Effector memory CD4-positive, alpha-beta T cell (primary cell): Measurements from ENCODE around the gene METAP1D.
A peak's percentile ranks its signal among the peaks of the same experiment; 100 is the strongest.

ENCODE experiments used
- DNase-seq, 3 donors: peaks; one replicate each; pipeline ENCODE4 v3.0.0-alpha.2; 2020
- H3K27ac ChIP-seq: 2 replicates; pipeline ENCODE4 v1.7.0; 2013; ENCODE audit warnings: mild to moderate bottlenecking, low read length, moderate library complexity; ENCODE audit not compliant: insufficient read depth, poor library complexity, severe bottlenecking
- H3K27me3 ChIP-seq: replicated peaks from 2 replicates; pipeline ENCODE4 v1.7.0; 2013; ENCODE audit warnings: mild to moderate bottlenecking, low read length; ENCODE audit not compliant: insufficient read depth, control insufficient read depth, poor library complexity, severe bottlenecking
- H3K36me3 ChIP-seq: 2 replicates; pipeline ENCODE4 v1.7.0; 2013; ENCODE audit warnings: mild to moderate bottlenecking, low read length, moderate library complexity; ENCODE audit not compliant: control insufficient read depth, insufficient read depth
- H3K4me1 ChIP-seq: 2 replicates; pipeline ENCODE4 v1.7.0; 2013; ENCODE audit warnings: low read length, mild to moderate bottlenecking; ENCODE audit not compliant: control insufficient read depth, insufficient read depth, poor library complexity, severe bottlenecking
- H3K4me3 ChIP-seq: 2 replicates; pipeline ENCODE4 v1.7.0; 2013; ENCODE audit warnings: low read length, low read depth, mild to moderate bottlenecking; ENCODE audit not compliant: insufficient read depth, poor library complexity, severe bottlenecking
- H3K9me3 ChIP-seq: 2 replicates; pipeline ENCODE4 v1.7.0; 2013; ENCODE audit warnings: mild to moderate bottlenecking, low read length, moderate library complexity; ENCODE audit not compliant: control insufficient read depth

METAP1D gene

GRCh38 chr2:172095146-172095904, 95.6 kb downstream of the METAP1D start:
- peak; percentile 66 to 68 (median 67) for DNase-seq
- Histone ChIP-seq H3K9me3 (no peaks in the 10 kb centered on the region), H3K4me1 (peaks cover 55% of the 10 kb centered on the region), H3K36me3 (no peaks in the 10 kb centered on the region), H3K27ac (no peak overlapping the region), H3K4me3 (peak overlapping the region; percentile 49), H3K27me3 (peaks cover 100% of the 10 kb centered on the region)

DNA sequence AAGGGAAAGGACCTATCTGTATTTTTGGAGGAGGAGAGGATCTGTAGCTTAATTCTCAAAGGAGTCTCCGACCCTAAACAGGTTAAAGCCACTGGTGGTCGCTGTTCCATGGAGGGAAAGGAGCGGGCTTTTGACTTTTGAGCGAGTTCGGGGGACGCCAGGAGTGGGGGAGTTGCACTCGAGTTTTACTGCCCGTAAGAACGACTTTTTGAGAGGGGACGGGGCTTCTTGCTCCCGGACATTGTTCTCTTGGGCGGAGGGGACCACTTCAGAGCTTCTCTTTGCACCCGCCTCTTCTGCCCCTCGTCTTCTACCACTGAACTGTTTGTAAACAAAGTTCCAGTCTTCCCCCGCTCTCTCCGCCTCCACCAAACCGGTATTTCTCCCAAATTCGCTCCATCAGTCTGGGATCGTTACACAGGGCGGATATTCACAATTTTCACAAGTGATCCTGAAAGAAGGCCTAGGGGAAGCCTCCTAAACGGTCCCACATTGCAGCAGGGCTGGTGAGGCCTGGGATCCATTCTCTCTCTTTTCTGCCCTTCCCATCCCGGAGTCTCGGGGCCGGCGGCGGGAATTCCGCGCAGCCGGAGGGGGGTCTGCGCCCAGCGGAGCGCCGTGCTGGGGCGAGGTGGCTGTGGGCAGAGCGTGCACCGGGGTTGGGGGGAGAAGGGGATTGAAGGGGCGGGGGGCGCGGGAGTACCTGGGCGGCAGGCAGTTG, 96.3 kb downstream of the METAP1D start:
- Histone ChIP-seq H3K9me3 (no peaks in the 10 kb centered on the region), H3K36me3 (no peaks in the 10 kb centered on the region), H3K27ac (no peak overlapping the region), H3K4me1 (peaks cover 62% of the 10 kb centered on the region), H3K4me3 (peak overlapping the region; percentile 49), H3K27me3 (peaks cover 100% of the 10 kb centered on the region)
- DNase-seq: no peak

GRCh38 chr2:172096626-172097547, 97.1 kb downstream of the METAP1D start:
- H3K27me3 ChIP-seq: peaks cover 100% of the 10 kb centered on the region
- H3K36me3 ChIP-seq: no peaks in the 10 kb centered on the region
- H3K27ac ChIP-seq: no peak overlapping the region
- H3K4me3 ChIP-seq: peak overlapping the region; percentile 2
- H3K9me3 ChIP-seq: no peaks in the 10 kb centered on the region
- DNase-seq: no peak
- peaks cover 71% of the 10 kb centered on the region for H3K4me1 ChIP-seq

- Histone ChIP-seq H3K9me3 (no peaks in the 10 kb centered on the region), H3K4me3 (no peak overlapping the region), H3K36me3 (no peaks in the 10 kb centered on the region), H3K27me3 (peaks cover 100% of the 10 kb centered on the region), H3K27ac (no peak overlapping the region), H3K4me1 (peaks cover 78% of the 10 kb centered on the region)
- no peak for DNase-seq
These were observed 97.9 kb downstream of the METAP1D start for GRCh38 chr2:172097557-172098131.

DNA sequence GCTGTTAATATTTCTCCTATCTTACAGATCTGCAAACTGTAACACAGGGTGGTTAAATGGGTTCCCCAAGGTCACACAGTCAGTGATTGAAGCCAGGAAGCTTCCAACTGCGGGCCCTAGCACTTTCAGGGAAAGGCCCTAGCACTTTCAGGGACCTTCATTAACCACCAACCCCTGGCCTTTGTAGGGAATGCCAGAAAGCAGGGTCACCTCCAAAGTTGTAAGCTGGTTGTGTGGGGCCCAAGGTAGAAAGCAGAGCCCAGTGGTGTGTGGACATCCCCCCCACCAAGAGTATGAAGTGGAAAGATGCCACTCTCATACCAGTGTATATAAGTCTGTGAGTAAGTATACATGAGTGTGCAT, 98.5 kb downstream of the METAP1D start:
- H3K27ac ChIP-seq: no peak overlapping the region

GRCh38 chr2:172098650-172099471, 99.1 kb downstream of the METAP1D start:
- Histone ChIP-seq H3K27me3 (peaks cover 98% of the 10 kb centered on the region), H3K27ac (no peak overlapping the region), H3K36me3 (no peaks in the 10 kb centered on the region), H3K4me1 (peaks cover 88% of the 10 kb centered on the region), H3K9me3 (no peaks in the 10 kb centered on the region), H3K4me3 (no peak overlapping the region)
- peak in 2 of 3 donors; percentile 27 to 29 for DNase-seq

More for the DNA sequence above, 98.5 kb downstream of the METAP1D start:
- no peaks in the 10 kb centered on the region for H3K9me3 ChIP-seq
- H3K36me3 ChIP-seq: no peaks in the 10 kb centered on the region
- H3K4me3 ChIP-seq: no peak overlapping the region
- peaks cover 84% of the 10 kb centered on the region for H3K4me1 ChIP-seq
- no peak for DNase-seq
- peaks cover 99% of the 10 kb centered on the region for H3K27me3 ChIP-seq

GRCh38 chr2:172099472-172100079, 99.8 kb downstream of the METAP1D start:
- H3K4me3 ChIP-seq: no peak overlapping the region
- H3K36me3 ChIP-seq: no peaks in the 10 kb centered on the region
- peaks cover 98% of the 10 kb centered on the region for H3K27me3 ChIP-seq
- no peak overlapping the region for H3K27ac ChIP-seq
- H3K4me1 ChIP-seq: peaks cover 83% of the 10 kb centered on the region
- H3K9me3 ChIP-seq: no peaks in the 10 kb centered on the region
- no peak for DNase-seq

- Histone ChIP-seq H3K4me1 (peaks cover 76% of the 10 kb centered on the region), H3K27me3 (peaks cover 97% of the 10 kb centered on the region), H3K9me3 (no peaks in the 10 kb centered on the region), H3K36me3 (no peaks in the 10 kb centered on the region), H3K27ac (no peak overlapping the region), H3K4me3 (no peak overlapping the region)
- DNase-seq: no peak
These were observed 100.6 kb downstream of the METAP1D start for GRCh38 chr2:172100080-172100934.
